NCI-H187 treated with DMSO at 0.1 percent for 48 hours (cell line): ENCODE results near the gene ESPN.
"Not testable (repeated sequence)": the region's sequence is repeated elsewhere in the genome, so short reads cannot be mapped to it uniquely, and the experiment has no call there.

Experiments
- DNase-seq: peaks from one replicate; lab custom pipeline; 2025; lab: John Stamatoyannopoulos, UW

ESPN gene

GRCh38 chr1:6424619-6425593 is at the start of gene ESPN:
TSS of gene ESPN (plus strand) at chr1:6424776. CDS start at chr1:6424956, 180 bp downstream.
- DNase-seq, result no peak

- DNase-seq, result no peak
Observed at GRCh38 chr1:6378096-6378746, 46.4 kb upstream of the ESPN start.

- no peak for DNase-seq
Observed at GRCh38 chr1:6380037-6380436, 44.5 kb upstream of the ESPN start.

GRCh38 chr1:6384135-6384534 is 40.4 kb upstream of the ESPN start:
- no peak for DNase-seq

GRCh38 chr1:6384962-6385361 is 39.6 kb upstream of the ESPN start:
- DNase-seq, result no peak

GRCh38 chr1:6385488-6386191 is 38.9 kb upstream of the ESPN start:
- no peak for DNase-seq

GRCh38 chr1:6386371-6386949 is 38.1 kb upstream of the ESPN start:
- DNase-seq, result no peak

GRCh38 chr1:6389971-6390370 is 34.6 kb upstream of the ESPN start:
- peak; percentile 73 for DNase-seq

- DNase-seq, result no peak
Observed at GRCh38 chr1:6391951-6392808, 32.4 kb upstream of the ESPN start.

GRCh38 chr1:6392809-6393399 is 31.7 kb upstream of the ESPN start:
- DNase-seq, result no peak

- no peak for DNase-seq
Observed at GRCh38 chr1:6393400-6394187, 31.0 kb upstream of the ESPN start, which contains the start of gene ACOT7. TSS of gene ACOT7 (minus strand) at chr1:6393767. CDS start at chr1:6393399, 368 bp downstream.

GRCh38 chr1:6395130-6395529 is 29.4 kb upstream of the ESPN start:
- DNase-seq, result not testable (repeated sequence)

- not testable (repeated sequence) for DNase-seq
Observed at GRCh38 chr1:6395781-6396244, 28.8 kb upstream of the ESPN start.

- DNase-seq, result no peak
Observed at GRCh38 chr1:6396998-6397397, 27.6 kb upstream of the ESPN start.

GRCh38 chr1:6397844-6398441 is 26.6 kb upstream of the ESPN start:
- DNase-seq, result no peak

- no peak for DNase-seq
Observed at GRCh38 chr1:6399294-6399693, 25.3 kb upstream of the ESPN start.

- DNase-seq, result no peak
Observed at GRCh38 chr1:6401673-6402072, 22.9 kb upstream of the ESPN start.

GRCh38 chr1:6408023-6408422 is 16.6 kb upstream of the ESPN start:
- no peak for DNase-seq

GRCh38 chr1:6409053-6409452 is 15.5 kb upstream of the ESPN start:
- no peak for DNase-seq
